RWPE2 (cell line): ENCODE results near the gene SUN1.

Source experiments
- ATAC-seq: fragments of 200-7000 bp; cut with Tn5 transposase; 3 replicates; pipeline ENCODE4 v1.9.1; 2021; ENCODE audit warnings: low read depth
- DNase-seq: peaks from one replicate; pipeline ENCODE4 v3.0.0-alpha.2; 2020; ENCODE audit warnings: low spot score
- H3K27ac ChIP-seq: fragments of 450-650 bp; 2 replicates; pipeline ENCODE4 v1.5.1; 2017; ENCODE audit warnings: mild to moderate bottlenecking; ENCODE audit not compliant: poor library complexity, severe bottlenecking
- H3K27me3 ChIP-seq: fragments of 250-450 bp; sonication (Bioruptor Pico); 2 replicates; pipeline ENCODE4 v1.5.1; 2021; ENCODE audit warnings: mild to moderate bottlenecking, moderate library complexity; ENCODE audit not compliant: insufficient read depth, poor library complexity, severe bottlenecking
- H3K36me3 ChIP-seq: fragments of 250-450 bp; sonication (Bioruptor Pico); 2 replicates; pipeline ENCODE4 v1.5.1; 2020; ENCODE audit warnings: low read depth, mild to moderate bottlenecking, moderate library complexity
- H3K4me1 ChIP-seq: fragments of 250-450 bp; sonication (Bioruptor Pico); 2 replicates; pipeline ENCODE4 v1.5.1; 2021; ENCODE audit warnings: mild to moderate bottlenecking, moderate library complexity; ENCODE audit not compliant: insufficient read depth, poor library complexity, severe bottlenecking
- H3K4me3 ChIP-seq: fragments of 250-450 bp; sonication (Bioruptor Pico); 2 replicates; pipeline ENCODE4 v1.5.1; 2021; ENCODE audit warnings: mild to moderate bottlenecking, moderate library complexity; ENCODE audit not compliant: severe bottlenecking
- H3K9me3 ChIP-seq: fragments of 250-450 bp; sonication (Bioruptor Pico); 2 replicates; pipeline ENCODE4 v1.5.1; 2021; ENCODE audit warnings: mild to moderate bottlenecking, moderate library complexity; ENCODE audit not compliant: severe bottlenecking
- CTCF ChIP-seq: fragments of 450-650 bp; IDR thresholded peaks from one replicate; pipeline ENCODE4 v1.5.1; 2017; ENCODE audit warnings: mild to moderate bottlenecking, moderate library complexity; ENCODE audit not compliant: poor library complexity, severe bottlenecking

The SUN1 gene

GRCh38 chr7:886626-887487 lies 54.6 kb downstream of the SUN1 start:
- Histone ChIP-seq H3K27me3 (no peaks in the 10 kb centered on the region), H3K4me3 (no peak overlapping the region), H3K27ac (no peak overlapping the region), H3K36me3 (peaks cover 37% of the 10 kb centered on the region), H3K9me3 (no peaks in the 10 kb centered on the region), H3K4me1 (no peaks in the 10 kb centered on the region)
- DNase-seq: peak; percentile 42
- no peak for TF ChIP-seq CTCF
- no peak for ATAC-seq

- no peak overlapping the region for H3K4me3 ChIP-seq
- H3K36me3 ChIP-seq: peaks cover 42% of the 10 kb centered on the region
- no peak for TF ChIP-seq CTCF
- H3K9me3 ChIP-seq: no peaks in the 10 kb centered on the region
- no peak overlapping the region for H3K27ac ChIP-seq
- ATAC-seq: no peak
- no peaks in the 10 kb centered on the region for H3K4me1 ChIP-seq
- H3K27me3 ChIP-seq: no peaks in the 10 kb centered on the region
- peak; percentile 43 for DNase-seq
Observed at GRCh38 chr7:887488-887820, 55.2 kb downstream of the SUN1 start.

- ATAC-seq (no peak), DNase-seq (peak; percentile 55)
- H3K27me3 ChIP-seq: no peaks in the 10 kb centered on the region
- H3K4me1 ChIP-seq: no peaks in the 10 kb centered on the region
- no peak overlapping the region for H3K4me3 ChIP-seq
- no peak overlapping the region for H3K27ac ChIP-seq
- no peaks in the 10 kb centered on the region for H3K9me3 ChIP-seq
- no peak for TF ChIP-seq CTCF
- H3K36me3 ChIP-seq: peaks cover 42% of the 10 kb centered on the region
Observed at GRCh38 chr7:888081-889024, 56.1 kb downstream of the SUN1 start.

- H3K4me1 ChIP-seq: no peaks in the 10 kb centered on the region
- no peak for TF ChIP-seq CTCF
Observed at GRCh38 chr7:889025-889390, 56.7 kb downstream of the SUN1 start.

GRCh38 chr7:889391-889790 lies 57.1 kb downstream of the SUN1 start:
- TF ChIP-seq CTCF: no peak
- DNase-seq: peak; percentile 53
- H3K27ac ChIP-seq: no peak overlapping the region
- H3K4me3 ChIP-seq: no peak overlapping the region
- H3K36me3 ChIP-seq: peaks cover 50% of the 10 kb centered on the region
- H3K9me3 ChIP-seq: no peaks in the 10 kb centered on the region
- no peaks in the 10 kb centered on the region for H3K4me1 ChIP-seq
- ATAC-seq: no peak
- H3K27me3 ChIP-seq: no peaks in the 10 kb centered on the region

More at GRCh38 chr7:889025-889390, 56.7 kb downstream of the SUN1 start:
- DNase-seq (peak; percentile 61), ATAC-seq (no peak)
- H3K27me3 ChIP-seq: no peaks in the 10 kb centered on the region
- no peak overlapping the region for H3K27ac ChIP-seq
- H3K4me3 ChIP-seq: no peak overlapping the region
- H3K9me3 ChIP-seq: no peaks in the 10 kb centered on the region
- H3K36me3 ChIP-seq: peaks cover 46% of the 10 kb centered on the region
